HEK293 (cell line): ENCODE results near the gene ZSCAN22.

Experiments
- KLF10 ChIP-seq: fragments of 450-650 bp; IDR thresholded peaks from 2 replicates; pipeline ENCODE4 v1.5.1; 2018; ENCODE audit warnings: missing biosample characterization, mild to moderate bottlenecking, missing genetic modification characterization
- MZF1 ChIP-seq: fragments of 450-650 bp; formaldehyde crosslinking; IDR thresholded peaks from 2 replicates; pipeline ENCODE4 v1.5.1; 2017; ENCODE audit warnings: missing biosample characterization, missing genetic modification characterization, borderline replicate concordance
- OVOL3 ChIP-seq: fragments of 450-650 bp; formaldehyde crosslinking; IDR thresholded peaks from 2 replicates; pipeline ENCODE4 v1.5.1; 2016; ENCODE audit warnings: missing biosample characterization, missing genetic modification characterization
- YY1 ChIP-seq: fragments of 450-650 bp; formaldehyde crosslinking; IDR thresholded peaks from 2 replicates; pipeline ENCODE4 v1.5.1; 2018; ENCODE audit warnings: missing biosample characterization, missing genetic modification characterization
- ZNF2 ChIP-seq: fragments of 450-650 bp; formaldehyde crosslinking; IDR thresholded peaks from 2 replicates; pipeline ENCODE4 v1.5.1; 2016; ENCODE audit warnings: missing biosample characterization, missing genetic modification characterization
- ZNF221 ChIP-seq: fragments of 450-650 bp; formaldehyde crosslinking; IDR thresholded peaks from 2 replicates; pipeline ENCODE4 v1.5.1; 2017; ENCODE audit warnings: missing biosample characterization, missing genetic modification characterization, borderline replicate concordance
- ZNF324 ChIP-seq: fragments of 450-650 bp; formaldehyde crosslinking; IDR thresholded peaks from 2 replicates; pipeline ENCODE4 v1.5.1; 2016; ENCODE audit warnings: missing biosample characterization, missing genetic modification characterization
- ZNF473 ChIP-seq: fragments of 450-650 bp; formaldehyde crosslinking; IDR thresholded peaks from 2 replicates; pipeline ENCODE4 v1.5.1; 2017; ENCODE audit warnings: missing biosample characterization, missing genetic modification characterization
- ZNF510 ChIP-seq: fragments of 450-650 bp; formaldehyde crosslinking; IDR thresholded peaks from 2 replicates; pipeline ENCODE4 v1.5.1; 2018; ENCODE audit warnings: mild to moderate bottlenecking, missing genetic modification characterization, missing biosample characterization; ENCODE audit not compliant: insufficient replicate concordance
- TF ChIP-seq, protein P1 (sequence below): fragments of 450-650 bp; formaldehyde crosslinking; IDR thresholded peaks from 2 replicates; pipeline ENCODE4 v1.5.1; 2016; ENCODE audit warnings: missing biosample characterization, missing genetic modification characterization

DNA sequence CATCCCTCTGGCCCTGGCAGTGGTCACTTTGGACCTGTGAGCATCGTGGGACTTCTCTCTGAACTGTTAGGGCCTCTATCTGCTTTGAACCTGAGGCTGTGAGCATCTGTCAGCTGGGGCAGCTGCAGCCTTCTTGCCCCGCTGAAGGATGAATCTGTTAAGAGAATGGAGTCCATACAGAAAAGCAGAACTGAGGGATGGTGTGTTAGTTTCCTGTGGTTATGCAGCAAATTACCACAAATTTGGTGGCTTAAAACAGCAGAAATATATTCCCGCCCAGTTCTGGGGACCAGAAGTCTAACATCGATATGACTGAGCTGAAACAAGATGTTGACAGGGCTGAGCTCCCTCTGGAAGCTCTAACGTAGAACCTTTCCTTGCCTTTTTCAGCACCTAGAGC lies 37.4 kb downstream of the ZSCAN22 start:
- TF ChIP-seq ZNF473 (tag by site-specific recombination) (no peak), KLF10 (tag by site-specific recombination) (no peak), ZNF221 (no peak), ZNF2 (tag by site-specific recombination) (no peak), ZNF324 (tag by site-specific recombination) (no peak), YY1 (tag by site-specific recombination) (no peak), ZNF510 (tag by site-specific recombination) (no peak), MZF1 (tag by site-specific recombination) (no peak), OVOL3 (tag by site-specific recombination) (no peak)
- TF ChIP-seq, protein P1, sequence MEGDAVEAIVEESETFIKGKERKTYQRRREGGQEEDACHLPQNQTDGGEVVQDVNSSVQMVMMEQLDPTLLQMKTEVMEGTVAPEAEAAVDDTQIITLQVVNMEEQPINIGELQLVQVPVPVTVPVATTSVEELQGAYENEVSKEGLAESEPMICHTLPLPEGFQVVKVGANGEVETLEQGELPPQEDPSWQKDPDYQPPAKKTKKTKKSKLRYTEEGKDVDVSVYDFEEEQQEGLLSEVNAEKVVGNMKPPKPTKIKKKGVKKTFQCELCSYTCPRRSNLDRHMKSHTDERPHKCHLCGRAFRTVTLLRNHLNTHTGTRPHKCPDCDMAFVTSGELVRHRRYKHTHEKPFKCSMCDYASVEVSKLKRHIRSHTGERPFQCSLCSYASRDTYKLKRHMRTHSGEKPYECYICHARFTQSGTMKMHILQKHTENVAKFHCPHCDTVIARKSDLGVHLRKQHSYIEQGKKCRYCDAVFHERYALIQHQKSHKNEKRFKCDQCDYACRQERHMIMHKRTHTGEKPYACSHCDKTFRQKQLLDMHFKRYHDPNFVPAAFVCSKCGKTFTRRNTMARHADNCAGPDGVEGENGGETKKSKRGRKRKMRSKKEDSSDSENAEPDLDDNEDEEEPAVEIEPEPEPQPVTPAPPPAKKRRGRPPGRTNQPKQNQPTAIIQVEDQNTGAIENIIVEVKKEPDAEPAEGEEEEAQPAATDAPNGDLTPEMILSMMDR = no peak
